A673 (cell line): ENCODE results near the gene FXYD3. TPM values are rescaled to one million over a fixed set of nuclear protein-coding genes. Genes with fewer than 3 reads are reported as not detected.

Experiments used
- BruUV-seq: library from RNA; stranded (reverse); fragments of 400-500 nt; replicated peaks from 2 replicates; lab custom pipeline; 2021; lab: Mats Ljungman, UMichigan
- CTCF ChIA-PET: fragments of 300-600 bp; sonication (Branson Sonifier 250); formaldehyde crosslinking; loops from one replicate; lab custom pipeline; 2022; ENCODE audit warnings: antibody characterized with exemption; lab: Charles Lee
- POLR2A ChIA-PET: fragments of 300-600 bp; sonication (Branson Sonifier 250); formaldehyde crosslinking; loops from one replicate; lab custom pipeline; 2022; ENCODE audit warnings: antibody characterized with exemption; ENCODE audit not compliant: low non-redundant PET; lab: Charles Lee
- DNase-seq: peaks from one replicate; pipeline ENCODE4 v3.0.0-alpha.2; 2015; ENCODE audit warnings: low spot score
- H3K27ac ChIP-seq: fragments of 200-600 bp; sonication (generic); 2 replicates; pipeline ENCODE4 v1.5.1; 2016; ENCODE audit warnings: mixed run types, low read depth, mild to moderate bottlenecking, mixed read lengths, antibody characterized with exemption, low read length; ENCODE audit not compliant: poor library complexity, severe bottlenecking
- H3K27me3 ChIP-seq: fragments of 200-600 bp; sonication (generic); replicated peaks from 2 replicates; pipeline ENCODE4 v1.6.1; 2017; ENCODE audit warnings: mixed run types, low read depth, mild to moderate bottlenecking, mixed read lengths, antibody characterized with exemption, low read length; ENCODE audit not compliant: insufficient read depth, poor library complexity
- H3K36me3 ChIP-seq: fragments of 200-600 bp; sonication (generic); 2 replicates; pipeline ENCODE4 v1.6.1; 2016; ENCODE audit warnings: mixed run types, mild to moderate bottlenecking, mixed read lengths, antibody characterized with exemption, low read length; ENCODE audit not compliant: insufficient read depth, poor library complexity, severe bottlenecking
- H3K4me1 ChIP-seq: fragments of 200-600 bp; sonication (generic); 2 replicates; pipeline ENCODE4 v1.6.1; 2017; ENCODE audit warnings: mixed run types, mild to moderate bottlenecking, mixed read lengths, antibody characterized with exemption, low read length; ENCODE audit not compliant: insufficient read depth, poor library complexity, severe bottlenecking
- H3K4me3 ChIP-seq: fragments of 200-600 bp; sonication (generic); 2 replicates; pipeline ENCODE4 v1.5.1; 2016; ENCODE audit warnings: low read depth, mixed run types, mild to moderate bottlenecking, mixed read lengths, low read length; ENCODE audit not compliant: poor library complexity, severe bottlenecking
- H3K9me3 ChIP-seq: fragments of 200-600 bp; sonication (generic); 2 replicates; pipeline ENCODE4 v1.6.1; 2016; ENCODE audit warnings: mixed run types, low read depth, mild to moderate bottlenecking, mixed read lengths, antibody characterized with exemption, low read length; ENCODE audit not compliant: poor library complexity, severe bottlenecking
- EZH2 ChIP-seq: fragments of 200-600 bp; sonication (generic); IDR thresholded peaks from 2 replicates; pipeline ENCODE4 v1.6.1; 2017; ENCODE audit warnings: borderline replicate concordance, low read depth, mild to moderate bottlenecking, mixed read lengths, antibody characterized with exemption, low read length; ENCODE audit not compliant: poor library complexity, severe bottlenecking
- intact Hi-C: fragments of 100-400 bp; cut with micrococcal nuclease; formaldehyde crosslinking; loops from one replicate; pipeline ENCODE4 v1.10.0; 2022; ENCODE audit not compliant: unreplicated experiment
- total RNA-seq: library from RNA; stranded (reverse); gene quantifications from 2 replicates; pipeline ENCODE4 v1.2.3, GENCODE V29; 2021
- TF ChIP-seq, protein P1 (sequence below): fragments of 300-800, 200-600 bp; sonication (generic); conservative IDR thresholded peaks from 2 replicates; pipeline ENCODE4 v1.5.1; 2017; ENCODE audit warnings: low read depth, mild to moderate bottlenecking, antibody characterized with exemption, low read length, moderate library complexity, mixed read lengths

The FXYD3 gene
- total RNA-seq, 1 experiment from 2014 or later = not detected

DNA sequence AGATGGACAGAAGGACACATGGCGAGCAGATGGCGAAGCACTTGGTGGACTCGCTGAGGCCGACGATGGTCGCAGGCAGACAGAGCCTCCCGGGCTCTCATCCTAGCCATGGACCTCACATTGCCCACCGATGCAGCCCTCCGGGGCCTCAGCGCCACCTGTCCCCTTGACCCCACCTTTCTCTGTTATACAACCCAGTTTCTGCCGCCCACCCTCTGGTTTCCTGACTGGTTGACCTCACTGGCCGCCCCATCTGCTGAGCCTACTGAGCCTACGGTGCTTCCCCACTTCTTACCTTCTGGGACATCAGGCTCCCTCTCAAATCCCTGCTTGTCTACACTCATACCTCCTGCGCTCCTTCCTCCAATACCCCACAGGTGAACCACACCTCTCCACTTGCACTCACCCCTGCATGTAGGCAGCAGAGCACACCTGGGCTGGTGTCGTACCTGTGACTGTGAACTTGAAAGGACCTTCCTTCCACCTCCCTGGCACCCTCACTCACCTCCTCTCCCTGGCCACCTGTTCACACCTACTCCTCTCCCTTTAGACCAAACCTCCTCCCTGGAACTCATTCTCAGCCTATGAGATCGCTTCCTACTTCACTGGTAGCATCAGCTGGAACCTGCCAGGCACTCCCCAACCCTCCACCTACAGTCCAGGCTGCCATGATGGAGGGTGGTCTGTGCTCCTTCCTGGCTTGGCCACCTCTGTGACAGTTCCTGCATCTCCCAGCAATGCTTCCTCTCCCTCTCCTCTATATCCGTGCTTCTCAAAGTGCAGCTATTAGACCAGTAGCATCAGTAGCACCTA is 38.0 kb upstream of the FXYD3 start:
- ChIA-PET CTCF (interaction anchor here (0.6 kb wide), 1 partner anchor 40 kb away, joined by 4 read pairs; no protein-coding TSS in a partner anchor), POLR2A (no interaction called here)
- no TSS peak for BruUV-seq
- no peak overlapping the region for H3K4me3 ChIP-seq
- H3K9me3 ChIP-seq = no peaks in the 10 kb centered on the region
- TF ChIP-seq, protein P1, sequence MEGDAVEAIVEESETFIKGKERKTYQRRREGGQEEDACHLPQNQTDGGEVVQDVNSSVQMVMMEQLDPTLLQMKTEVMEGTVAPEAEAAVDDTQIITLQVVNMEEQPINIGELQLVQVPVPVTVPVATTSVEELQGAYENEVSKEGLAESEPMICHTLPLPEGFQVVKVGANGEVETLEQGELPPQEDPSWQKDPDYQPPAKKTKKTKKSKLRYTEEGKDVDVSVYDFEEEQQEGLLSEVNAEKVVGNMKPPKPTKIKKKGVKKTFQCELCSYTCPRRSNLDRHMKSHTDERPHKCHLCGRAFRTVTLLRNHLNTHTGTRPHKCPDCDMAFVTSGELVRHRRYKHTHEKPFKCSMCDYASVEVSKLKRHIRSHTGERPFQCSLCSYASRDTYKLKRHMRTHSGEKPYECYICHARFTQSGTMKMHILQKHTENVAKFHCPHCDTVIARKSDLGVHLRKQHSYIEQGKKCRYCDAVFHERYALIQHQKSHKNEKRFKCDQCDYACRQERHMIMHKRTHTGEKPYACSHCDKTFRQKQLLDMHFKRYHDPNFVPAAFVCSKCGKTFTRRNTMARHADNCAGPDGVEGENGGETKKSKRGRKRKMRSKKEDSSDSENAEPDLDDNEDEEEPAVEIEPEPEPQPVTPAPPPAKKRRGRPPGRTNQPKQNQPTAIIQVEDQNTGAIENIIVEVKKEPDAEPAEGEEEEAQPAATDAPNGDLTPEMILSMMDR = no peak
- TF ChIP-seq EZH2 = no peak
- no peaks in the 10 kb centered on the region for H3K27me3 ChIP-seq
- intact Hi-C loops = no loop called here
- H3K4me1 ChIP-seq = no peaks in the 10 kb centered on the region
- no peak for DNase-seq
- H3K27ac ChIP-seq = no peak overlapping the region
- no peaks in the 10 kb centered on the region for H3K36me3 ChIP-seq

DNA sequence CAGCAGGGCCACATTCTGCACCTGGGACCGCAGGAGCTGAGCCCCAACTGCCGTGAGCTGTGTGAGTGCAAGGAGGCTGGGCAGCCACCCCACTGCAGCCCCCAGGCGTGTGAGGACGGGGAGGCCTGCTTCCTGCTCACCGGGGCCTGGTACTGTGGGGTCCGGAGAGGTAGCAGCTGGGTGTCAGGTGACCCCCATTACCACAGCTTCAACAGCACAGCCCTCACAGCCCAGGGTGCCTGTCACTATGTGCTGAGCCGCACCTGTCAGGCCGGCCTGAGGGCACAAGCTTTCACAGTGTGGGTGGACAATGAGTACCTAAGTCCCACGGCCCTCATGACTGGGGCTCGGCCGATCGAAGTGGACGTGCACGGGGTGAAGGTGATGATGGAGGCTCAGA is 35.8 kb upstream of the FXYD3 start:
- Histone ChIP-seq H3K27me3 (no peaks in the 10 kb centered on the region), H3K4me3 (no peak overlapping the region), H3K4me1 (no peaks in the 10 kb centered on the region), H3K9me3 (no peaks in the 10 kb centered on the region), H3K36me3 (no peaks in the 10 kb centered on the region), H3K27ac (no peak overlapping the region)
- BruUV-seq = no TSS peak
- ChIA-PET POLR2A (no interaction called here), CTCF (no interaction called here)
- TF ChIP-seq EZH2 = no peak
- intact Hi-C loops = no loop called here
- no peak for DNase-seq

DNA sequence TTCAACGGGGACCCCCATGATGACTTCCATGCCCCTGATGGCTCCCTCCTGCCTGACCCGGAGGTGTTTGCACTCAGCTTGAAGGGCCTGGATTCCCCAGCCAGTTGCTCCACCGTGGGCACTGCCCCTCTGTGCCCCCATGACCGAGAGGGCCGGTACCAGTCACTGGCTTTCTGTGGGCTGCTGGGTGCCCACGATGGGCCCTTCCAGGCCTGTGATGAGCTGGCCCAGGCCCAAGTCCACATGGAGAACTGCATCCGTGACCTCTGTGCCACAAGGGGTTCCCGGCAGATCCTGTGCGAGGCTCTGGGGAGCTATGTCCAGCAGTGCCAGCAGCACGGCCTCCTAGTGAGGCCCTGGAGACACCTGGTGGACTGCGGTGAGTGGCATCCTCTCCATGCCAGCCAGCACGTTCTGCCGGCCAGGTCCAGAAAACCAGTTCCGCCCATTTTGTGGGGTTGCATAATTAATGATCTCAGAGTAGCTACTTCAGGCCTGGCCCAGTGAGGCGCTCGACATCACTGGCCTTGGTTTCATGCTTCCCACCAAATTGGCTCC is 34.9 kb upstream of the FXYD3 start:
- no peaks in the 10 kb centered on the region for H3K4me1 ChIP-seq
- H3K27me3 ChIP-seq = no peaks in the 10 kb centered on the region
- H3K4me3 ChIP-seq = no peak overlapping the region
- no peaks in the 10 kb centered on the region for H3K9me3 ChIP-seq
- H3K27ac ChIP-seq = no peak overlapping the region
- intact Hi-C loops = no loop called here
- ChIA-PET POLR2A (no interaction called here), CTCF (no interaction called here)
- TF ChIP-seq, protein P1 = no peak
- TF ChIP-seq EZH2 = no peak
- no peaks in the 10 kb centered on the region for H3K36me3 ChIP-seq
- no TSS peak for BruUV-seq
- no peak for DNase-seq
